Activated CD4-positive, CD25-positive, alpha-beta regulatory T cell treated with anti-CD3 and anti-CD28 coated beads, Interleukin-2, amount 50 U/mL, for 24 hours (primary cell): ENCODE data around the gene TTYH1.
"Not testable (repeated sequence)": the region's sequence is repeated elsewhere in the genome, so short reads cannot be mapped to it uniquely, and the experiment has no call there.

ENCODE experiments used
- ATAC-seq, 2 donors: fragments of 150-1000 bp; cut with Tn5 transposase; one replicate each; pipeline ENCODE4 v1.10.0; 2021; ENCODE audit warnings: mild to moderate bottlenecking in 1 of 2, moderate library complexity in 1 of 2

Gene TTYH1

DNA sequence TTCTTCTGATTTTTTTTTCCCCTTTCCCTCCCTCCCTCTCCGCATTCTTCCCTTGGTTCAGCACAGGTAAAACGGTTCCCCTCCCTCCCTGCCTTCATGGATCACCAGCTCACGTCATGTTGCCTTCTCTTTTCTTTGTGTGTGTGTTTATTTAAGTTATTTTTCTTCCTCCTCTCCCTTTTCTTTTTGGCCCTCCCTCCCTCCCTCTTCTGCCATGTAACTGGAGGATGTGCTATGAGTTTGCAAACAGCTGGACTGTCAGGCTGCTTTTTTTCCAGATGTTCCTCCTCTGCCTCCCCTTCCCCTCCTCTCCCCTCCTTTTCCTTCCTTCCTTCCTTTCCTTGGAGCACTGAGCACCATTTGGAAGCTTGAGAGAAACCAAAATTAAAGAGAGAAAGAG, 46.3 kb downstream of the TTYH1 start:
- no peak for ATAC-seq

DNA sequence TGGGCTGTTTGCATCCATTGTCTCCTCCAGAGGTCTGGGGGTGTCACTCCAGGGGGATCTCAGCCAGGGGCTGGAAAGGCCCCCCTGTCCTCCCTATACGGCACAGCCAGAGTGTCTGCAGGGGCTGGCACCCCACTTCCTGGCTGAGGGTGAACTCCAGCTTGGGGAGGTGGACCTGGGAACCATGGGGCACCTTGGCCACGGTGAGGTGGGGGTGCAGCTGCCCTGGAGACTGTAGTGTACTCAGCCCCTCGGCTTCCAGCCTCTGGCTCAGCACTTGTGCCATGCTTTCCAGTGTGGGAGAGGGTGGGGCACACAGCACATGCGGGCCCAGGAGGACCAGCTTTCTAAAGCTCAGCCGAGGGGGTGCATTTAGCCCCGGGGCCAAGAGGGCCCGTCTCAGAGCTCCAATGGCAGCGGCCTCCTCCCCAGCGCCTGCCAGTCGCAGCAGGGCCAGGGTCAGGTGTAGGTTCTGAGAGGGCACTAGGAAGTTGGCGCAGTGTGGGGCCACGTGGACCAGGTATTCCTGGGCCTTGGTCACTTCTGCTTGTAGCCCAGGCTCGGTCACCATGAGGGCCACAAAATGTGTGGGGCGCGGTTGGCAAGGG, 46.9 kb downstream of the TTYH1 start:
- ATAC-seq = no peak

DNA sequence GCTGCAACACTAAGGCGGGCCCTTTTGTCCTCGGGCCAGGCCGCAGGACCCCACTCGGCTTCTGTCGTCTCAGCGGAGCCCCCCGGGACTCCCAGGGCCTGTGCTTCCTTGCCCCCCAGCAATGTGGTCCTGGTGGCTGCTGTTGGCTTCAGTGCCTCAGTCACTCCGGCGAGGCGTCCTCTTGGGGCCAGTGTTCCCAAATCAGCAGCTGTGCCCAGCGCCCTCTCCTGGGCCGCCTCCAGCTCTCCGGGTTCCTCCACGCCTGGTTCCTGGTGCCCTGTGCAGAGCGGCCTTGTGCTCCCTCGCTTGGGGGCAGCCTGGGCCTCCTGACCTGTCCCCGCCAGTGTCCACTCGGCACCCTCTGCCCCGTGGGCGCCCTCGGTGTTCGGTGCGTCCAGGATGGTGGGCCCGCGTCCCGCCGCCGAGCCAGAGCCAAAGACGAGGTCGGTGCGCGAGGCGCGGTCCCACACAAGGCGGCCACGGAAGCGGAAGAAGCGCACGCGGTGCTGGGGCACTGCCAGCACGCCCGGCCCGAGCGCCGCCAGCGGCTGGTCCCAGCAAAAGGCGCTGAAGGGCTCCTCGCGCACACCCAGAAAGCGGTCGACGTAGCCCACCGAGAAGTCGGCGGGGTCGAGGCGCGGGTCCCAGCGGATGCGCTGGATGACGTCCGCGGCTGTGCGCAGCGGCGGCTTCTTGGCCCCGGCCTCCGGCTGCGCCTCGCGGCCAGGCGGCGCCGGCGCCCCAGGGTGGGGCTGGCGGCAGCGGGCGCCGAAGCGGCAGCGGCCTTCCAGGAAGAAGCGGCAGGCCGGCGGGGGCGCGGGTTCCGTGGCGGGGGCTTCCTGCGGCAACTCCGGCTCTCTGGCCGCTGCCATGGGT, 47.6 kb downstream of the TTYH1 start:
- ATAC-seq = peak; percentile 20 to 22

DNA sequence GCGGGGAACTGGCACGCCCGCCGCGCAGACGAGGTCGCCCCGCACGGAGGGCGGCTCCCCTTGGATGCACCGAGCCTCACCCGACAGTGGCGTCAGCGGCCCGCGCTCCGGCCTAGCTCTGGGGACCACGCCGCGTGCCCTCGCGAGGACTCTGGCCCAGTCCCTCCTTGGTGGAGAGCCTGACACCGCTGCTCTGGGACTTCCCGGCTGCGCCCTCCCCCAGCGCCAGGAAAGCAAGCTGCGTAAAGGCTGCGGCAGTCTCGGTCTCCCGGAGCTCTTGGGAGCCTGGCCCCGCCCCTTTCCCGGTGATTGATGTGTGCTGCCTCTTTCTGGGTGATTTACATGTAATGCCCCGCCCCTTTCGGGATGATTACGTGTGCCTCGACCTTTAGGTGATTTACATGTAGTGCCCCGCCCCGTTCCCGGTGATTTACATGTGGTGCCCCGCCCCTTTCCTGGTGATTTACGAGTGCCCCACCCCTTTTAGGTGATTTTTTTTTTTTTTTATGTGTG, 48.3 kb downstream of the TTYH1 start, which contains the start of gene LENG9:
Gene LENG9, minus strand, starts transcription at position 248 of the 513 bp plus-strand sequence. CDS start 252 bp downstream, outside the sequence.
- ATAC-seq = peak; percentile 66 to 67

DNA sequence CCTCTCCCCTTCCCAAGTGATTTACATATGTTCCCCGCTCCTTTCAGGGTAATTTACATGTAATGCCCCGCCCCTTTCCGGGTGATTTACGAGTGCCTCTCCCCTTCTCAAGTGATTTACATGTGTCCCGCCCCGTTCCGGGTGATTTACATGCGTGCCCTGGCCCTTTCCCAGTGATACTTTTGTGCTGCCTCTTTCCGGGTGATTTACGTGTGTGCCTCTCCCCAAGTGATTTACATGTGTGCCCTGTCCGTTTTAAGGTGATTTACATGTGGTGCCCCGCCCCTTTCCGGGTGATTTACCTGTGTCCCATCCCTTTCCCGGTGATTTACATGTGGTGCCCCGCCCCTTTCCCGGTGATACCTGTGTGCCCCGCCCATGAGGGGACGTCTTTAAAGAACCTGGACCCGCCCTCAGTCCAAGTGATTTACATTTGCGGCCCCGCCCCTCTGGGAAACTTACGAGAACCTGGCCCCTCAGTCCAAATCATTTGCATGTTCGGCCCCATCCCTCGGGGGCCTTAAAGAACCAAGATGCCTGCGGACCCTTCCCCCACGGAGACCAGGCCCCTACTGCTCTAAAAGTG, 48.9 kb downstream of the TTYH1 start:
- ATAC-seq = peak; percentile 65 to 67

DNA sequence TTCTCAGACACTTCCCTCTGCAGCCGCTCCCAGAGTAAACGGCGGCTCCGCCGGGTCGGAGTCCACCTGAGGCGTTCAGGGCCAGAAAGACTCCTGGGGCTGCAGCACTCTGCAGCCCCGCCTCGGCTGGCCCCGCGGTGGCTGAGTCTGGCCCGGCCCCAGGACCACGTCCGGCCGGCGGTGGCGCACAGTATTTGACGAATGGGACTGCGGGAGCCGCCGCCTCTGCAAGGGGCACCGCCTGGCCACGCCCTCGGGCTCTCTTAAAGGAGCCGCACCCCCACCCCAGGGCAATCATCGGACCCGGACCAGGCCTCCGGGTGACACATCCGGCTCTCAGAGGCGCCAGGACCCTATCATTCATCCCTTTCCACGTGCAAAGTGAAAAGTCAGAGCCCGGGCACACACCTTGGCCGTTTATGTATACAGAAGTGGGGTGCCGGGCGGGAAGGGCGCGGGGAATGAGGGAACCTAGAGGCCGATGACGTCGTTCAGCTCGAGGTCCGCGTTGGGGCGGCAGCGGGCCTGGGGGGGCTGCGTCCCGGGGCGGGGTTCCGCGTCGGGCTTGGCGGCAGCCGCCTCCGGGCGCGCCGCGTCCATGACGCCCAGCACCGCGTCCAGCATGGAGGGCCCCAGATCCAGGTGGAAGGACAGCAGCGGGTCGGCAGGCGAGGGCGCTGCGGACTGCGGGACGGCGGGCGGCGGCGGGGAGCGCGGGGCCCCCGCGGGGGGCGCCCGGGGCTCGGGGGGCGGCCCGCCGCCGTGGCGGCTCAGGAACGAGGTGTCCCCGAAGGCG, 49.6 kb downstream of the TTYH1 start:
- peak; percentile 52 to 57 for ATAC-seq

DNA sequence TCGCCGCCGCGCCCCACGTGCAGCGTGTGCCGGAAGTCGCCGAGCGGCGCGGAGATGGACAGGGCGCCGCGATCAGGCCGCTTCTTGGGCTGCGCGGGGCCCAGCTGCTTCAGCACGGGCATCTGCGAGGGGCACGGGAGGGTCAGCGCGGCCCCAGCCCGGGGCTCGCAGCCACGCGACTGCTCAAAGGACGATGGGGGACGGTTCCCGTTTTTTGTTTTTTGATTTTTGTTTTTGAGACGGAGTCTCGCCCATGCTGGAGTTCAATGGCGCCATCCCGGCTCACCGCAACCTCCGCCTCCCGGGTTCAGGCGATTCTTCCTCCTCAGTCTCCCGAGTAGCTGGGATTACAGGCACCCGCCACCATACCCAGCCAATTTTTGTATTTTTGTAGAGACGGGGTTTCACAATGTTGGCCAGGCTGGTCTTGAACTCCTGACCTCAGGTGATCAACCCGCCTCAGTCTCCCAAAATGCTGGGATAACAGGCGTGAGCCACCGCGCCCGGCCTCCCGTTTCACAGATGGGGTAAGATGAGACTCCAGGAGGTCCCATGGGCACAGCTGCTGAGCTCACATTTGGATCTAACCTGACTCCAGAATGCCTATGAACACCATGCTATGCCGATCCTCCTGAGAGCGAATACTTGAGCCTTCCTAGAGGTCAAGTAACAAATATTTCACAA, 50.3 kb downstream of the TTYH1 start:
- ATAC-seq = no peak

DNA sequence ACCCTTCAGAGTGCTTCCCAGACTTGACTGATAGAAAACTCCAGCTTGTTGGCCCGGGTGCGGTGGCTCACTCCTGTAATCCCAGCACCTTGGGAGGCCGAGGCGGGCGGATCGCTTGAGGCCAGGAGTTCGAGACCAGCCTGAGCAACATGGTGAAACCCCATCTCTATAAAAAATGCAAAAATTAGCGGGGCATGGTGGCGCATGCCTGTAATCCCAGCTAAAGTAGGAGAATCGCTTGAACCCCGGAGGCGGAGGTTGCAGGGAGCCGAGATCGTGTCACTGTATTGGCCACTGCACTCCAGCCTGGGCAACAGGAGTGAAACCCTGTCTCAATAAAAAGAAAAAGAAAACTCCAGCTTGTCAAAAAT, 50.8 kb downstream of the TTYH1 start:
- not testable (repeated sequence) for ATAC-seq

DNA sequence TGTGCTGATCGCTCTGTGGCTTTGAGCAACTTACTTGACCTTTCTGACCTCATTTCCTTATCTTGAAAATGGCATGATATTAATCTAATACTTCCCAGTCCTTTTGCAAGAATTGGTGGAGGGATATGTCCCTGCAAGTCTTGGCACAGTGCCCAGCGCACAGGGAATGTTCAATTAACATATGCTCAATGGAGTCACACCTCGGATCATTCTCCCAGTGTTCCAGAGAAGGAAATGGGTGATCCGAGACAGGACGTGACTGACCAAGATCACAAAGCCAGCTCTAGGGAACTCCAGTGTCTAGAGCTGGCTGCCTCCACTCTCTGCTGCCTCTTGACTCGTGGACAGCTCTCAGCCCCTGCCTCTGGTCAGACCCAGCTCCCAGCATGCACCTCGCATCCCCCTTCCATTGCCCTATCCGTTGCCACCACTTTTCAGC, 54.3 kb downstream of the TTYH1 start:
- ATAC-seq = no peak

DNA sequence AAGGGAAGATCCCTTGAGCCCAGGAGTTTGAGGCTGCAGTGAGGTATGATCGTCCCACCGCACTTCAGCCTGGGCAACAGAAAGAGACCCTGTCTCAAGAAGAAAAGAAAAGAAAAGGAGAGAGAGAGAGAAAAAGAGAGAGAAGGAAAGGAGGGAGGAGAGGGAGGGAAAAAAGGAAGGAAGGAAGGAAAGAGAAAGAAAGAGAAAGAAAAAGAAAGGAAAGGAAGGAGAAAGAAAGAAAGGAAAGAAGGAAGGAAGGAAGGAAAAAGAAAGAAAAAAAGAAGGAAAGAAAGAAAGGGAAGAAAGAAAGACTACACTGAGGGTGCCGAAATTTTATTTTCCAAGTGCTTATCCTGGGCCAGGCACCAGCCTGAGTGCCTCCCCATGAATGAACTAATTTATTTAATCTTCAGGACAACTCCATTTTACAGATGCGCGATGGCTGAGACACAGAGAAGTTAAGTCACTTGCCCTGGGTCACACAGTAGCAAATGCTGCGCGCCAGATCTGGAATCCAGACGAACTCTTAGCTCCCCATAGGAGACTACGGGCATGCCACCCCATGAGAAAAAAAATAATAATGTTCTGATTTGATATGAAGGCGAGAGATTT, 55.1 kb downstream of the TTYH1 start:
- ATAC-seq = no peak

DNA sequence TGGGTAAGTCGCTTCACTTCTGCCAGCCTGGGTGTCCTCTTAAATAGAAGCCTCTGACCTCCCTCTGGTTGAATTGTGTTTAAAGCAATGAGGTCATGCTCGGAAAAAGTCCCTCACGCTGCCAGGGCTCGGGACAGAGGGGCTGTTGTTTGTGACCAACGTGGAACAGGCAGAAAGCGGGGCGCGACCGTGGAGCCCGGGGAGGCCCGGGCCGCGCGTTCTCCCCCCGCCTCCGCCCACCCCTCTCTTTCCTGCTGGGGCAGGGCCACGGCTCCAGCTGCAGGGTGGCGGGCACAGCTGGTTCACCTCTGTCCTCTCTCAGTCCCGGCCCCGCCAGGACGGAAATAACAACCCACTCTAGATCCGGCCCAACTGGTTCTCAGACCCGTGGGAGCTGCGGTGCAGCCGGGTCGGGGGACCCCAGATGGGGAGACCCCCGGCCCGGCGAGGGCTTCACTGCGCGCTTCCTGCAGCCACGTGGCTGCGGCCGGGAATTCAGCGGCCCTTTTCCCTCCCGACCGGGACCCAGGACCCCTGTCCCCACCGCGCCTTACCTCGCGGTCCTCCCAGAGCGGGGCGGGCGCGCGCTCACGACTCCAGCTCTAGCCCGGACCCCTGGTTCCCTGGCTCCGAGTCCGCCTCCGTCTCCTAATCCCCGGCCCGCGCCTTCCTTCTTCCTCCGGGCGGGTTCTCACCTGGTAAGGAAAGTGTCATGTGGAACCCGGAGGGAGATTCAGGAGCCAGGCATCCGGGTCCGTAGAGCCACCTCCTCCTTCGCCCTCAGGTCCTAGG, 55.9 kb downstream of the TTYH1 start:
- peak in 1 of 2 donors; percentile 17 for ATAC-seq

DNA sequence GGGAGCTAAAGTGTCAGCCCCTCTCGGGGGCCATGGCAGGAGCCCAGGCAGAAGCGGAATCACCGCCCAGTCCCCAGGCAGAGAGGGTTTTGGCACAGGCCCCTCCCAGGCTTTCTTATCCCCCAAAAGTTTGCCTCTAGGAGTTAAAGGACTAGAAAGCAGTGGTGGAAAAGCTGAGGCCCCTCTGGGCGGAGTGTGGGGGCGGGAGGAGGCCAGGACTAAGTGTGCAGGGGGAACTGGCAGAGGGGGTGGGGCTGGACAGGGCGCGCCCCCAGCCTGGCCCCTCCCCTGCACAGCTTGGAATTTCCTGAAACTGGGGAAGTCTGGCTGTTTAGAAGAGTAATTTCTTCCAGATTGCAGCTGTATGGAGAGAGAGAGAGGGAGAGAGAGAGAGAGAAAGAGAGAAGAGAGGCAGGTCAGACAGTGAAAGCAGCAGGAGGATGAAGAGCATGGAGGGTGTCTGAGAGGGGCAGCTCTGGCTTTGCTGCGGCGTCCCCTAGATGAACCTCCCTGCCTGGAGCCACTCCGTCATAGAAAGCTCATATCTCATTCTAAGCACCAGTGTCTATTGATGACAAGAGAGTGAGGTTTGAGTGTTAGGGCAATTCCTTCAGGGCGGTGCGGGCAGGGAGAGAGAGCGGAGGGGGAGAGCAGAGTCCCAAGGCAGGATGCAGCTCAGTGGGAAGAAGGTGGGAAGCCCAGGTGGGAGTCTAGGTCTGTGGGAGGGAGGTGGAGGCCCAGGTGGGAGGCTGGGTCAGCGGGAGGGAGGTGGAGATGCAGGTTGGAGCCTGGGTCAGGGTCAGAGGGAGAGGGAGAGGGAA, 58.0 kb downstream of the TTYH1 start, which contains the start of gene CDC42EP5:
Gene CDC42EP5, minus strand, starts transcription at position 226 of the 821 bp plus-strand sequence. CDS start 7,749 bp downstream, outside the sequence.
- peak in 1 of 2 donors; percentile 27 for ATAC-seq

DNA sequence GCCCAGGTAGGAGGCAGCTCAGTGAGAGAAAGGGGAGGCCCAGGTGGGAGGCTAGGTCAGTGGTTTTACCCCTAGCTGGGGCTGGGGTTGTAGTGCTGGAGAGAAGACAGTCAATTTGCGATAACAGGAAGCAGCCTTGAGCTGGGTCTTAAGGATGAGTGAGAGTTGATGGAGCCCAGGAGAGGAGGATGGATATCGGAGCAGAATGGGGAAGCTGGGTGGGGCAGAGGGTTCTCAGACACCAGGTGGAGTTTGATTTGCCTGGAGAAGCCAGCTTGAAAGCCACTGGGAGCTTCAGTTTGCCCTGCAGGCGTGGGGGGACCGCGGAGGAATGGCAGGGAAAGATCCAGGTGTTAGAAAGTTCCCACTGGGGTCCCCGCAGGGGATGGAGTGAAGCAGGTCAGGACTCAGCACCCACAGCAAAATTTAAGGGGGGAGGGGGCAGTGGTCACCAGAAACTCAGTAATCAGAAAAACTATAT, 58.7 kb downstream of the TTYH1 start:
- ATAC-seq = no peak

DNA sequence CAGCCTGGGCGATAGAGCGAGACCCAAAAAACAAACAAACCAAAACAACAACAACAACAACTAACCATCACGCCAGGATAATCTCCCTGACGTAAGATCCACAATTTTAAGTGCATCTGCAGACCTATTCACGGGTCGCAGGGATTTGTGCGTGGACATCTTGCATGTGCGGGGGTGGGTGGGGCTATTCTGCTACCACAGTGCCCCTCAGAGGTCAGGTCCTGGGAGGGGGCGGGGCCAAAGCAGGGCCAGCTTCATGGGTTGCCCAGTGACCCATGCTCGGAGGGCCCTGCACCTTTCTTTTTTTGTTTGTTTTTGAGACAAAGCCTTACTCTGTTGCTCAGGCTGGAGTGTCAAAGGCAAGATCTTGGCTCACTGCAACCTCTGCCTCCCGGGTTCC, 60.4 kb downstream of the TTYH1 start:
- no peak for ATAC-seq

DNA sequence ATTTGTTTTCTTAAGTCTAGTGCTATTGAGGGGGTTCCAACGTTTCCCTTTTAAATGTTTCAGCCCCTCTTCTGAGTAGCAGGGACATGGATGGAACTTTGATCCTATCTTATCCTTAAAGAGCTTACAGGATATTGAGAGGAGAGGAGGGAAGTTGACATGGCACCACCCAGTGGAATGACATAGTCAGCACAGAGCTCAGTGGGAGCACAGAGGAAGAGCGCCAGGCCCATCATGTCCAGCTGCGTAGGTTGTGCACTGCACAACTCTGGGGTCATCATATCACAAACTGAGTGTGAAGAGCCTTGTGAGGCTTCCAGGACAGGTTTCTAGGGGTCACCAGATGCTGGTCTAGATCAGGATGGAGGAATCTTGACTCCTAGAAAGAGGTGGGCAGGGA, 62.4 kb downstream of the TTYH1 start:
- ATAC-seq = no peak

DNA sequence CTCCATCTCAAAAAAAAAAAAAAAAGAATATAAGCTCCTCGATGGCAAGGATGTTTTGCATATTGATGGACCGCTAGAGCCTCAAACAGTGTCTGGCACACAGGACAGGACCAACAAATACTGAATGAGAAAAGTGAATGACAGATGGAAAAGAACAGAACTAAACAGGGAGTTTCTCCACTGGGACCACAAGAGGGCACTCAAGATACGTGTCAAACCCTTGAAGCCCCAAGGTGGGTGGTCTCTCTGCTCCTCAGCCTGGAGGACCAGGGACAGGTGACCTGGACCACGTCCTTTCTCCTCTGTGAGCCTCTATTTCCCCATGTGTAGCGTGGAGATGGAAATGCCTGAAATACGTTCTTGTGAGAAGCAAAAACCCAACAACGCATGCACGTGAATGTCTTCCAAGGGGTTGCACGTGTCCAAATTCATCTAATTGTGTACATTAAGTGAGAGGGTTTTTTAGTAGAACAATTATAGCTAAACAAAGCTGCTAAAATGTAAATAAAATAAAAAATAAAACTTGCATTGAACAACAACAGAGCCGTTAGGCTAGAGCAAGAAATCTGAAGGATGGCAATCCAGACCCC, 63.5 kb downstream of the TTYH1 start:
- no peak for ATAC-seq

DNA sequence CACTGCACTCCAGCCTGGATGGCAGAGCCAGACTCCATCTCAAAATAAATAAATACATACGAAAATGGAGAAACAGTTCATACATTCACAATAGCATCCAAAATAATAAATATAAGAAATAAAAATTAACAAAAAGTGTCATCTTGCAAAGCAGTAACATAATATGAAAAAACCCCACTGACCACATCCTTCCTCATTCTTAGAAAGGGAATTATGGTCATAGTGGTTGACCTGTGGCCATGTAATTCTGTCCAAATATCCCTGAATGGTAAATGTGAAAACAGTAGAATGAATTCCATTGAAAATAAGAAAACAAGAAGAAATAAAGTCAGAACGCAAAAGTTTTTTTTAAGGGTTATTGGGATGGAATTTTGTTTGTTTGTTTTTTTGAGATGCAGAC, 64.8 kb downstream of the TTYH1 start:
- no peak for ATAC-seq

DNA sequence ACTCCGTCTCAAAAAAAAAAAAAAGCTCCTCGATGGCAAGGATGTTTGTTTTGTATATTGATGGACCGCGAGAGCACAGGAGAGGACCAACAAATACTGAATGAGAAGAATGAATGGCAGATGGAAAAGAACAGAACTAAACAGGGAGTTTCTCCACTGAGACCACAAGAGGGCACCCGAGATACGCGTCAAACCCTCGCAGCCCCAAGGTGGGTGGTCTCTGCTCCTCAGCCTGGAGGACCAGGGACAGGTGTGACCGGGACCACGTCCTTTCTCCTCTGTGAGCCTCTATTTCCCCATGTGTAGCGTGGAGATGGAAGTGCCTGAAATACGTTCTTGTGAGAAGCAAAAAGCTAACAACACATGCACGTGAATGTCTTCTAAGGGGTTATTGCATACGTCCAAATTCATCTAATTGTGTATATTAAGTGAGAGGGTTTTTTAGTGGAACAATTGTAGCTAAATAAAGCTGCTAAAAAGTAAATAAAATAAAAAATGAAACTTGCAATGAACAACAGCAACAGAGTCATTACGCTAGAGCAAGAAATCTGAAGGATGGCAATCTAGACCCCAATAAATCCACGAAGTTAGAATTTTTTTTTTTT, 66.2 kb downstream of the TTYH1 start:
- ATAC-seq = no peak

DNA sequence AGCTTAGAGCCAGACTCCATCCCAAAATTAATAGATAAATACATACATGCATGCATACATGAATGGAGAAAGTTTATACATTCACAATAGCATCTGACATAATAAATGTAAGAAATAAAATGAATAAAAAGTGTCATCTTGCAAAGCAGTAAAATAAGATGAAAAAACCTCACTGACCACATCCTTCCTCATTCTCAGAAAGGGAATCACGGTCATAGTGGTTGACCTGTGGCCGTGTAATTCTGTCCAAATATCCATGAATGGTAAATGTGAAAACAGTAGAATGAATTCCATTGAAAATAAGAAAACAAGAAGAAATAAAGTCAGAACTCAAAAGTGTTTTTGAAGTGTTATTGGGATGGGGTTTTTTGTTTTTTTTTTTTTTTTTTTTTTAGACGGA, 67.6 kb downstream of the TTYH1 start:
- no peak for ATAC-seq
